ENCODE results near the gene APEH.
A peak's percentile ranks its signal among the peaks of the same experiment; 100 is the strongest.
"Not testable (repeated sequence)": the region's sequence is repeated elsewhere in the genome, so short reads cannot be mapped to it uniquely, and the experiment has no call there.

Gene APEH

DNA sequence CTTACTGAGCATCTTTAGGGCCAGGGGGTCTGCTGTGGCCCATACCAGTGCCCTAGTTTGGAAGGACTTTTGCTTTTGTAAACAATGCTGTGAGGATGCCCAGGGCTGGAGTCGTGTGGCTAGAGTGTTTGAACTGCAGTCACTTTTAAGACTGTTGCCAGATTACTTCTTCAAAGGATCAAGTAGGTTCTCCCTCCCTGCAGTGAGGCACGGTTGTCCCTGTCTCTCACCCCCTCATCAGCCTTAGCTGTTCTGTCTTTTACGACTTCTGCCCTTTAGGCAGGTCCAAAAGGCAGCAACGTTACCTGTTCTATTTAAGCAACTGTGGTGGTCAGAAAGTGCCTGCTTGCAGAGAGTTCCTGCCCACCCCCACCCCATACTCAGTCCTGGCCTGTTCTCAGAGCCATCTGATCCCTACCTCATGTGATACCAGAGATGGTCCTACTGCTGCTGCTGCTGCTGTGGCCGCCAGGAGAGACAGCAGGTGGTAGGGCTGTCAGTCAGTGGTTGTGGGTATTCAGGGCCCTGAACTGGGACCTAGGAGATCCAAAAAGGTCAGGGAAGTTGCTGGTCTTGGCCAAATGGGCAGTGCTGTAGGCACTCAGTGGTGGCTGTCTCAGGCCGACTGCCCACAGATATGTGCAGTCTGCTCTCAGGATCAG is 20.4 kb downstream of the APEH start:
- DNase-seq = not testable (repeated sequence)

DNA sequence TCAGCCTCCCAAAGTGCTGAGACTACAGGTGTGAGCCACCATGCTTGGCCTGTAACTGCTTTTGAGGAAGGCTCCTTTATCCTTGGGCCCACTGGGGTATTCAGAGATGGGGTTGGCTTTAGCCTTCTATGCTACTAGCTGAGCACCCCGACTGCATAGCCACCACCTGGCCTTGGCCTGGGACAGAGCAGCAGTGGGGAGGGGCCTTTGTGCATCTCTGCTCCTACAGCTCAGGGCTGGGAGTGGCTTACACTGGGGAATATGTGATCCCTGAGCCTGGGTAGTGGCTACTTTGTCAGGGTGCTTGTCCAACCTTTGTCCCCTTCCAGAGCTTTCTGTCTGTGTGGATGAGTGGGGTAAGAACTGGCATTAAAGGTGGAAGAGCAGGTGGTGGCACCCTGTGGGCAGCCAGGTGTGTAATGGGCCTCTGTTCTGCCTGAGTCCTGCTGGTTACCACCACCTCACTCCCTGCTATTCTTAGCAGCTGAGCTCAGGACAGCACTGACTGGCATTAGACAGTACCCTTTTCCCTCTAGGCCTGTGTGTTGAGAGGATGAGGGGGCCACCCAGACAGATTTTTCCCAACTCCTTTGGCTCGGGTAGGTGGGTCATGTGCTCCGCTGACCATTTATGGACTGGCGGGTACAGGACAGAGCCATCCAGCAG is 21.3 kb downstream of the APEH start:
- not testable (repeated sequence) for DNase-seq

DNA sequence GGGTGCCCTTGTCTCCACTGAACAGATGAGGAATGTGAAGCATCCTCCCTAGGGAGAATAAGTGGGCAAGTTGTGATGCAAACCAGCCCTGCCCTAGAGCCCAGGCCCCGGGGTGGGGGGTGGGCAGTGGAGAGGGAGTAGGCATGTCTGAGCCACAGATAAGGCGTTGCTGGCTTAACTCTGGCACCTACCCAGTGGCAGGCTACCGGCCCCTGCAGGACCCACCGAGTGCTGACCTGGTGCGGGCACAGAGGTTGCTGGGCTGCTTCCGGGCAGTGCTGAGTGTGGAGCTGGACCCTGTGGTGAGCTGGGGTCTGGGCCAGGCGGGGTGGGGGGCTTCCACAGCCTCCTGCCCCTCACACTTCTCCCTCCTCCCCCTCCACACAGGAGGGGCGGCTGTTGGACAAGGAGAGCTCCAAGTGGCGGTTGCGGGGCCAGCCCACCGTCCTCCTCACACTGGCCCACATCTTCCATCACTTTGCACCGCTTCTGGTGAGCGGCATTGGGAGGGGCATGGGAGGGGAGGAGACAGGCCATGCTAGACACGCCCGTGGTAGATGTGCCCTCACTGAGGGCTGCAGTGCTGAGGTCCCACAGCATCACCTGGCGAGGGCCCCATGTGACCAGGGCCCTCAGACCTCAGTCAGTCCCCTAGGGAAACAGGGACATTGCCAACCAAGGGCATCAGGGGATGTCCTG is 25.3 kb downstream of the APEH start:
- no peak for DNase-seq

DNA sequence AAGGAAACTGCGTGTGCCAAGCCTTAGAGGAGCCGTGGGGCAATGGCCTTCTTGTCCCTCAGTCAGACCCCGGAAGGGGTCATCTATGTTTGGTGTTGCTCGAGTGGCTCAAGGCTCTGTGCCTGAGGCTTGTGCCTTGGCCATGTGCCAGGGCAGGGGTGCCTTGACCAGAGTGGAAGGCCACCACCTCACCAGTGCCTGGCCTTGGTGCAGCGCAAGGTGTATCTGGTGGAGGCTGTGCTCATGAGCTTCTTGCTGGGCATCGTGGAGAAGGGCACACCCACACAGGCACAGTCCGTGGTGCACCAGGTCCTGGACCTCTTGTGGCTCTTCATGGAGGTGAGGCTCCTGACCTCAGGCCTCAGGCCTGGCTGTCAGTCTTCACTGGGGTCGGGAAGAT is 25.9 kb downstream of the APEH start:
- no peak for DNase-seq

DNA sequence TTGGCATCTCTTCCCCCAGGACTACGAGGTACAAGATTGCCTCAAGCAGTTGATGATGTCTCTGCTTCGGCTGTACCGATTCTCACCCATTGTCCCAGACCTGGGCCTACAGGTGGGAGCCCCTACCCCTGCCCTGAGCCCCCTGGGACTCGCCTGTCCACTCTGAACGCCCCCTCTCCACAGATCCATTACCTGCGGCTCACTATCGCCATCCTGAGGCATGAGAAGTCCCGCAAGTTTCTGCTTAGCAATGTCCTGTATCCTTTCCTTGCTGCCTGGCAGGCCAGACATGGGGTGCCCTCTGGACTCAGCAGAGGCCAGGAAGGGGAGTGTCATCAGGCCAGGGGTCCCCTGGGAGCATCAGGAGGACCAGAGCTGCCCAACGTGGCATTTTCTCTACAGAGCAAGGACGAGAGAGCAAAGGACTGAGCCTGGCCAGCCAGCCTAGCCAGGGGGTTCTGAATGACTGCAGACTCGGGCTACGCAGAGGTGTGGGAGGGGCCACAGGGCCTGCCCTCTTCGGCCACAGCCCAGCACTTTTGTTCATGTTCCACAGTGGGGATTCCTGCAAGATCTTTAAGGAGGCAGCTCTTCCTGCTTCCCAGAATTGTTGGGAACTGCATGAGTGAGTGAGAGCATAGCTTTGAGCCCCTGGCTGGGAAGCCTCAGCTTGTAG is 26.4 kb downstream of the APEH start:
- DNase-seq = no peak

DNA sequence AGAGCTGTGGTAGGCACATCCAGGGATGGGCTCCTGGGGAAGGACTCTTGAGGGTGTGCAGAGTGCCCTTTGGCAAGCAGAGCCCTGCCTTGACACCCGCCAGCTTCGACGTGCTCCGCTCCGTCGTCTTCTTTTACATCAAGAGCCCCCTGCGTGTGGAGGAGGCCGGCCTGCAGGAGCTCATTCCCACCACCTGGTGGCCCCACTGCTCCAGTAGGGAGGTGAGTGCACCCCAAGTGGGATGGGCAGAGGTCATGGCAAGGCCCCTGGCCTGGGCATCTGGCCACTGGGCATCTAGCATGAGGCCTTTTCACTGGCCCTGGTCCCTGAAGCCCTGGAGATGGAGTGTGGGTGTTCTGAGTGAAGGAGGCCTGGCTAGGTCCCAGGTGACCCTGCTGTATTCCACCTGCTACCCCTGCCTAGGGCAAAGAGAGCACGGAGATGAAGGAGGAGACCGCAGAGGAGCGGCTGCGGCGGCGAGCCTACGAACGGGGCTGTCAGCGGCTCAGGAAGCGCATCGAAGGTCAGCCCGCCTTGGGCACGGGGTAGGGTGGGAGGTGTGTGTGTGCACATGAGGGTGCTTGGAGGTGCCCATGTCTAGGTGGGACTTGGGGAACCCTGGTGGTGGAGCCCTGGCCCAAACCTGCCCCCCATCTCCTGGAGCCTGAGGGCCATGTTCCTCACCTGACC is 27.4 kb downstream of the APEH start:
- no peak for DNase-seq

DNA sequence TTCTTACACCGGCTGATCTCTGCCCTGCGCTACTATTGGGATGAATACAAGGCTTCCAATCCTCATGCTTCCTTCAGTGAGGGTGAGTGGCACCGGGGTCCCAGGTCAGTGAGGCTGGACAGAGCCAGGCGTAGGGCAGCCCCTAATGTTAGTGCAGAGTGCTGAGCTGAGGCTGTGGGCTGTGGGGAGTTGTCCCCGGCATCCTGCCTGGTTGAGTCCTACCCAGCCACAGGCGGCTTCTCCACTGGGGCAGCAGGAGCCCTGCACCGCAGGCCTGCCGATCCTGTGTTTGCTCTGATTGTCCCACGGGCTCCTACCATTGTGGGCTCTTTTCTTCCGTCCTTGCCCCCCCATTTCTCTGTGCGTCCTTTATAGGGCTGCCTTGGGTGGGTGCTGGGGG is 28.5 kb downstream of the APEH start:
- no peak for DNase-seq

DNA sequence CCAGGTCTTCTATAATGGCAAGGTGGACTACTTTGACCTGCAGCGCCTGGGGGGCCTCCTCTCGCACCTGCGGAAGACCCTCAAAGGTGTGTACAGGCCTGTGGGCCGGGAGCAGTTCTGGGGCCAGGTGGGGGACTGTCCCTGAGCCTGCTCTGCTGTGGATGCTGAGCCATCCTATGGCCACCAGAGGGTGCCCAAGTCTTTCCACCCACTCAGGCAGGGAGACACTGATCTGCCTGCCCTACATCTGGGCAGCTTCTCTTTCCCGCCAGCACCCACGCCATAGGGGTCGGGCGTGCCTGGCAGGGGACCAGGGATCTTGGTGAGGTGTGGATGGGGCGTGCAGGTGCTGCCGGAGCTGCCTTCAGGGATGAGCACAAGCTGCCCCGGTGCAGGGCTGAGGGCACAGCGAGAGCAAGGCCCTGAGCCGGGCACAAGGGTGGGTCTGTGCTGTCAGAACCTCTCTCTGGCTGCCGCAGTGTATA is 29.3 kb downstream of the APEH start:
- DNase-seq = peak; percentile 59

DNA sequence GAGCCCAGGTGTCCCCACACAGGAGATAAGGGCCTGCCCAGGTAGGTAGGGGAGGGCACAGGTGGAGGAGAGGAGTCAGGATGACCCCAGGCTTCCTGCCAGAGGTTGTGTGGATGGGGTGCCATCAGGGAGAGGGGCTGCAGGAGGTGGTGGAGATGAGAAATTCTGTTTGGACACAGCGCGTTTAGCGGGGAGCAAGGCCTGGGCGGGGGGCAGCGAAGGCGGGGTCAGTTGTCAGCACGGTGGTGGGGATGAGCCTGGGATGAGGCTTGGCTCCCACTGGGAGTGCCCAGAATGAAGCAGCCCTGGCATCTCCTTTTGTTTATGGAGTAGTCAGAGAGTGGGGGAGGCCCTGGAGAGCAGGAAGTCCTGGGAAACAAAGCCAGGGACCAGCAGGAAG is 29.8 kb downstream of the APEH start:
- no peak for DNase-seq

DNA sequence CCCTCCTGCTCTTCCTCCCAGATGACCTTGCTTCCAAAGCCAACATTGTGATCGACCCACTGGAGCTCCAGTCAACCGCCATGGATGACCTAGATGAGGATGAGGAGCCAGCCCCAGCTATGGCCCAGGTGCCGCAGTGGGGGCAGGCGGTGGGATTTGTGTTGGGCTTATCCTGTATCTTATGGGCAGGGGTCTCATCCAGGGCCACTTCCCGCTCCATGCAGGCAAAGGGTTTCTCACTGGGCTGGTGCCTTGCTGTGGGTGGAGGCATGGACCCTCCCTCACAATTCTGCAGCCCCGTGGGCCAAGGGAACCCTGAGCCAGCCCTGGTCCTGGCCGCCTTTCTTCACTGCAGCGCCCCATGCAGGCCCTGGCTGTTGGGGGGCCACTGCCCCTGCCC is 30.5 kb downstream of the APEH start:
- DNase-seq = no peak

DNA sequence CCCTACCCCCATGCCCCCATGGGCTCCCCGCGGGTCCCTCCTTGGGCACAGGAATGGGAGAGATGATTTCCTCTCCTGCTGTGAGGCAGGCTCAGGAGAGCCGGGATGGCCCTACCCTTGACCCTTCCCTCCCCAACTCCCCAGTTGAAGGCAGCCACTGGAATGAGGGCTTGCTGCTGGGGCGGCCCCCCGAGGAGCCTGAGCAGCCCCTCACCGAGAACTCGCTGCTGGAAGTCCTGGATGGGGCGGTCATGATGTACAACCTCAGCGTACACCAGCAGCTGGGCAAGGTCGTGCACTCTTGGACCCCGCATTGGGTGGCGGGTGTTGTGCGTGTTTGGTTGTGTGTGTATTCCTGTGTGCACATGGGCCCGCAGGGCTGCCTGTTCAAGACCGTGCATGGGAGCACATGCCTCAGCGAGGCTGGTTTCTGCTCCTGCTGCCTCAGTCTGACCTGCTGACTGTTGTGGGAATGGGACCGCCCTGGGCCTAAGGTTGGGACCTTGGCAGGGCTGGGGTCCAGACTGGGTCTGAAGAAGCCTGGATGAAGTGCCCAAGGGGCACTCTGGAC is 31.3 kb downstream of the APEH start:
- DNase-seq = no peak

DNA sequence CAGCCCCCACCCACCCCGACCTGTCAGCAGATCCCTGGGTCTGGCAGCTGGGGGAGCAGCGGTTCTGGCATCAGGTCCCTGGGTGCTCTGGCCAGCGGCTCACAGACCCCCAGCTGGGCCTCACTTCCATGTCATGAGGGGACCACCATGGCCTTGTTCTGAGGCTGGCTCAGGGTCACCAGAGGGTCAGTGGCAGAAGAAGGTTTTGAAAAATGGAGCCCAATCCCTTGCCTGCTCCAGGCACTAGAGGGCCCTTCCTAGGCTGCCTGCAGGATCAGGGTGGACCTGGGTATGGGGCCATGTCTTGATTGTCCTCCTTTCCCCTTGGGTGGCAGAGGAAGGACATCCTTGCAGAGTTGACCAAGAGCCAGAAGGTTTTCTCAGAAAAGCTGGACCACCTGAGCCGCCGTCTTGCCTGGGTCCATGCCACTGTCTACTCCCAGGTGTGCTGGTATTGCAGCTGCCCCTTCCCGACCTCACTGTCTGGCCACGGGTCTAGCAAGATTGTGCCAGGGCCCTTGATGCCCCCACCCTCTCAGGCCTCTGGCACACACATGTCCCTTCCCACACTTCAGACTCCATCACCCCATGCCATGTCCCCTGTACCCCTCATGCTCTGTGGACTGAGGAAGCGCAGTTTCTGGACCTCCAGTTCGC is 32.4 kb downstream of the APEH start:
- DNase-seq = no peak

DNA sequence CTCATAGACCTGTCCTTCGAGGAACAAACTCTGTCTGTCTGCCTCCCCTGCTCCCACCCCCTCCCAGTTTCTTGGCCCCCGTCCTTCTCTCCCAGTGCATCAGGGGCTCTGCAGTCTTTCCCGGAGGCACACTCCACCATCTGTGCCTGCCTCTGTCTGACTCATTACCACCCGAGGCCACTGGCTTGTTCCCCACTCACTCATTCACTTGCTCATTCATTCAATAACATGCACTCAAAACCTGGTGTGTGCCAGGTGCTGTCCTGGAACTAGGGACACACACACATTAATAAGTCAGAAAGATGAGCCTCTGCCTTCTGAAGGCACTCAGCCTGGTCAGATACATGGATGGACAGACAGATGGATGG is 32.9 kb downstream of the APEH start:
- no peak for DNase-seq

DNA sequence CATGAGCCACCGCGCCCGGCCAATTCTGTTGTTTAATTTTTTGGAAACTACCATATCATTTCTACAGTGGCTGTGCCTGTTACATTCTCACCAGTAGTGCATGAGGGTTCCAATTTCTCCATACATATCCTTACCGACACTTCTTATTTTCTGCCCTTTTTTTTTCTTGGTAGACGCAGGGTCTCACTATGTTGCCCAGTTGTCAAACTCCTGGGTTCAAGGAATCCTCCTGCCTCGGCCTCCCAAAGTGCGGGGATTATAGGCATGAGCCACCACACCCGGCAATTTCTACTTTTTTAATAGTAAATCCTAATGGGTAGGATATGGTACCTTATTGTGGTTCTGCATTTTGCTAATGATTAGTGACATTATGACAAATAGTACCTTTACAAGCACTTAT is 35.7 kb downstream of the APEH start:
- no peak for DNase-seq

DNA sequence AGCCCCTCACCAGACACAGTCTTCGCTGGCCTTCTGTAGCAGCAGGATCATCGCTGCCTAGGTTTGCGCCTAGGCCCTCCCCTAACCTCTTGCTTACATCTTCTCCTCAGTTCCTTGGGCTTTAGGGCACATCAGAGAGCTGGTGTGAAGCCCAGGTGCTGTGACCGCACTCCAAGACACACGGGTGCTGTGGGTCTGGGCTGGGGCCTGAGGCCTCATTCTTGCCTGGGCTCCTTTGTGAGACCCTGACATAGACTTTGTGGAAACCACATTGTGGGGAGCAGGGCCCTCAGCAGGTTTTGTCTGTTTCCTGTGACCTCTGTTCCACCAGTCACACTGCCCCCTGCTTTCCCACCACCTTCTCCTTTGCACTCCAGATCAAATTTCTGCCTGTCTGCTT is 37.3 kb downstream of the APEH start:
- no peak for DNase-seq

DNA sequence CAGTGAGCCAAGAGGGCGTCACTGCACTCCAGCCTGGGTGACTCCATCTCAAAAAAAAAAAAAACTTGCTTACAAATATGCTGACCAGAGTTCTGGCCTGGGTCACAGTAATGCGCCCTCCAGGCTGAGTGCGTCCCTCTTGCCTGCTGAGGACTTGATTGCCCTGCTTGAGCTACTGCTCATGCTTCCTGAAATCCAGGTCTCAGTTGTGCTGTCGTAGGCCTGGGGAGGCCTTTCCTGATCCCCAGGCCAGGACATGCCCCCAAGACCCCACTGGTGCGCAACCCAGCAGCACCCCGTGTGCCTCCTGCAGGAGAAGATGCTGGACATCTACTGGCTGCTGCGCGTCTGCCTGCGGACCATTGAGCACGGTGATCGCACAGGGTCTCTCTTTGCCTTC is 38.0 kb downstream of the APEH start:
- DNase-seq = no peak

DNA sequence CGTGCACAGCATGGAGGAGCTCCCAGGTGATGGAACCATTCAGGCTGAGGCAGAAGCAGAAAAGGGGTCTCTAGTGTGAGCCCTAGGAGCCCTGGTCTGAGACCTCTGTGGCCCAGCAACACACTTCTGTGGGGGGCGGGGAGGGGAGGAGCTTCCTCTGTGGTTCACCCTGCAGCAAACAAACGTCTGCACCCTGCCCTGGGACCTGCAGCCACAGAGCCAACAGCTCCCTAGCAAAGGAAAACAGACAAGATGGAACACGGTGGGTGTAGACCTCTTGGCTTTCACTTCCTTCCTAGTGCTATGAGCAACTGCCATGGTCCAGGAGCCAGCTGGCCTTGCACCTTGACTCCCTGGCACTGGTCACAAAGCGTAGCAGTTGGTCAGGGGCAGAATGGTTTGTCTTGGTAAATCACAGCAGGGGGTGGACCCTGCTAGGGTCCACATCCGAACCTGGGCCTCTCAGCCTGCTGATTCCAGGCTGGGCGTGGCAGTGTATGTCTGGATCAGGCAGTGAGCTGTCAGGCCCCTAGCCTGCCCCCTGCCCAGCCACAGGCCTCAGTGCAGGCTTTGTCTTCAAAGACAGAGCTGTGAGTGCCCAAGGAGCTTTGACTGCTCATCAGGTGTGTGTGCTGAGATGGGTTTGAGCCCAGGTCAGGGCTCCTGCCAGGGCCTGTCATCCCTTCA is 38.6 kb downstream of the APEH start:
- DNase-seq = no peak

DNA sequence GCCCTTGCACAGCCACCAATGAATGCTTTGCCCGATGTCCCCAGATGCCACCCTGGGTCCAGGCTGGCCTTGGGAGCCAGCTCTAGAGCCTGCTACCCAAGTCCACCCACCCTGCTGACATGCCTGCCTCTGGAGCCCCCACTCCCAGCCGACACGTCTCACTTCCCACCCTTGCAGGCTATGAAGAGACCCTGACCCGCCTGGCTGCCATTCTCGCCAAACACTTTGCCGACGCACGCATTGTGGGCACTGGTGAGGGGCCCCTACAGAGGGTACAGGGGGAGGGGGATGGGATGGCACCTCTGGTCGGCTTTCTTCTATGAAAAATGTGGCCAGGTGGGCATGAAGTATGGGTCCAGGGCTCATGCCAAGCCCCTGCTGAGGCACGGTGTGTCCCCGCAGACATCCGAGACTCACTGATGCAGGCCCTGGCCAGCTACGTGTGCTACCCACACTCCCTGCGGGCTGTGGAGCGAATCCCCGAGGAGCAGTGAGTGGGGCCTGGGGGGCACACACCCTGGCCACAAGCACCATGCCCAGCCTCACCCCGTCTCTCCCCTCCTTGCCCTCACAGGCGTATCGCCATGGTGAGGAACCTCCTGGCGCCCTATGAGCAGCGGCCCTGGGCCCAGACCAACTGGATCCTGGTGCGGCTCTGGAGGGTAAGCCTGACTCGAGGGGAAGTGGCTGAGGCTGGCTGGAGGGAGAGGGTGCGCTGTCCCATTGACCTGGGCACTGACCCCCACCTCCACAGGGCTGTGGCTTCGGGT is 39.4 kb downstream of the APEH start:
- DNase-seq = no peak

DNA sequence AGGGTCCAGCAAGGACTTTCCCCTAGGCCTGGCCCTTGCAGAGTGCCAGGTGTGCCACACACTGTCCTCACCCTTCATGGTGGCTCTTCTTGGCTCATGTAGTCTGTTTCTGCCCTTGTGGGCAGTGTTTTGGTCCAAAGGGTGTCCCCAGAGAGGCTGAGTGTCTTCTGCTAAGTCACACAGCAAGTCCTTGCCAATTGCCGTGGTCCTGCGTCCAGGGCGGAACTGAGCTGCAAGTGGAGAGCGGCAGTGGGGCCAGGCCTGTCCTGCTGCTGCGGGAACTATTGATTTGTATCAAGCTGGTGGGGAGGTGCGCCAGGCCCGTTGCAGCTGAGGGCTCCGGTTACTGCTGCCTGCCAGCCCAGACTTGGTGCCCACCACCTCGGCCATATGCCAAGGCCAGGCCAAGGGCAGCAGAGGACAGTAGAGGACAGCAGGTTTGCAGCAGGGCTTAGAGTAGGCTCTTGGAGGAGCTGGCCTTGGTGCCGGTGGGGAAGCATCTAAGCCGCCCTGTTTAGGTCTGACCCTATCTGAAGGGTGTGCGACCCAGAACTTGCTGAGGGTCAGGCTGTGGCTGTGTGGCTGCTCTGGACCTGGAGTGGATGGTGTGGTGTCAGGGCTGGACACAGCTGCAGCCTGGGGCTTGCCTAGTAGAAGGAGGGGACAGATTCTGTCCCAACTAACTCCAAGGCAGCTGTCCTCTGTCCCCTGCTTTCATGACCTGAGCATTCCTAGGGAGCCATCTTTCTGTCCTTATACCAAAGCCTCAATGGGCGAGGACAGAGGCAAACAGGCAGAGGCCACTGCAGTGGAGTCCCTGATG is 40.8 kb downstream of the APEH start:
- DNase-seq = no peak

DNA sequence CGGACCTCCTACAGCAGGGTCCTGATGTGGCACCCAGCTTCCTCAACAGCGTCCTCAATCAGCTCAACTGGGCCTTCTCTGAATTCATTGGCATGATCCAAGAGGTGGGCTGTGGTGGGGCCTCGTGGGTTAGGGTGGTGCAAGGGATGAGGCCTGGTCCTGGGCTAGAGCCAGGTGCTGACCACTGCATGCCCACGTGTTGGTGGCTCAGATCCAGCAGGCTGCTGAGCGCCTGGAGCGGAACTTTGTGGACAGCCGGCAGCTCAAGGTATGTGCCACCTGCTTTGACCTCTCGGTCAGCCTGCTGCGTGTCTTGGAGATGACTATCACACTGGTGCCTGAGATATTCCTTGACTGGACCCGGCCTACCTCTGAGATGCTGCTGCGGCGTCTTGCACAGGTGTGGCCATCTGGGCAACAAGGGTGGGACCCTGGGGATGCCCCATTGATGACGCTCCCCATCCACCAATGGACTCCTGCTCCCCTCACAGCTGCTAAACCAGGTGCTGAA is 41.5 kb downstream of the APEH start:
- DNase-seq = no peak

All from fibroblast of skin of right biceps (primary cell).